Epithelial cell of proximal tubule (primary cell): ENCODE data around the gene COL4A2. TPM values are rescaled to one million over a fixed set of nuclear protein-coding genes. Genes with fewer than 3 reads are reported as not detected.

Source experiments
- DNase-seq: peaks from one replicate; pipeline ENCODE4 v3.0.0-alpha.2; 2011; ENCODE audit warnings: low read depth
- H3K4me3 ChIP-seq: 2 replicates; pipeline ENCODE4 v1.5.1; 2011; ENCODE audit warnings: low read depth, mild to moderate bottlenecking, low read length
- total RNA-seq: library from RNA; depleted of rRNA; stranded (reverse); fragments of >200 nt; gene quantifications from 2 replicates; pipeline ENCODE4 v1.2.3, GENCODE V29; 2015
- TF ChIP-seq, protein P1 (sequence below): conservative IDR thresholded peaks from 2 replicates; pipeline ENCODE4 v1.5.1; 2012; ENCODE audit warnings: low read depth, mild to moderate bottlenecking, low read length

COL4A2 gene
- total RNA-seq, 1 donor from 2014 or later: 728 TPM

GRCh38 chr13:110475117-110475516 lies 168.0 kb downstream of the COL4A2 start:
- H3K4me3 ChIP-seq: no peak overlapping the region
- TF ChIP-seq, protein P1, sequence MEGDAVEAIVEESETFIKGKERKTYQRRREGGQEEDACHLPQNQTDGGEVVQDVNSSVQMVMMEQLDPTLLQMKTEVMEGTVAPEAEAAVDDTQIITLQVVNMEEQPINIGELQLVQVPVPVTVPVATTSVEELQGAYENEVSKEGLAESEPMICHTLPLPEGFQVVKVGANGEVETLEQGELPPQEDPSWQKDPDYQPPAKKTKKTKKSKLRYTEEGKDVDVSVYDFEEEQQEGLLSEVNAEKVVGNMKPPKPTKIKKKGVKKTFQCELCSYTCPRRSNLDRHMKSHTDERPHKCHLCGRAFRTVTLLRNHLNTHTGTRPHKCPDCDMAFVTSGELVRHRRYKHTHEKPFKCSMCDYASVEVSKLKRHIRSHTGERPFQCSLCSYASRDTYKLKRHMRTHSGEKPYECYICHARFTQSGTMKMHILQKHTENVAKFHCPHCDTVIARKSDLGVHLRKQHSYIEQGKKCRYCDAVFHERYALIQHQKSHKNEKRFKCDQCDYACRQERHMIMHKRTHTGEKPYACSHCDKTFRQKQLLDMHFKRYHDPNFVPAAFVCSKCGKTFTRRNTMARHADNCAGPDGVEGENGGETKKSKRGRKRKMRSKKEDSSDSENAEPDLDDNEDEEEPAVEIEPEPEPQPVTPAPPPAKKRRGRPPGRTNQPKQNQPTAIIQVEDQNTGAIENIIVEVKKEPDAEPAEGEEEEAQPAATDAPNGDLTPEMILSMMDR: no peak
- DNase-seq: no peak

DNA sequence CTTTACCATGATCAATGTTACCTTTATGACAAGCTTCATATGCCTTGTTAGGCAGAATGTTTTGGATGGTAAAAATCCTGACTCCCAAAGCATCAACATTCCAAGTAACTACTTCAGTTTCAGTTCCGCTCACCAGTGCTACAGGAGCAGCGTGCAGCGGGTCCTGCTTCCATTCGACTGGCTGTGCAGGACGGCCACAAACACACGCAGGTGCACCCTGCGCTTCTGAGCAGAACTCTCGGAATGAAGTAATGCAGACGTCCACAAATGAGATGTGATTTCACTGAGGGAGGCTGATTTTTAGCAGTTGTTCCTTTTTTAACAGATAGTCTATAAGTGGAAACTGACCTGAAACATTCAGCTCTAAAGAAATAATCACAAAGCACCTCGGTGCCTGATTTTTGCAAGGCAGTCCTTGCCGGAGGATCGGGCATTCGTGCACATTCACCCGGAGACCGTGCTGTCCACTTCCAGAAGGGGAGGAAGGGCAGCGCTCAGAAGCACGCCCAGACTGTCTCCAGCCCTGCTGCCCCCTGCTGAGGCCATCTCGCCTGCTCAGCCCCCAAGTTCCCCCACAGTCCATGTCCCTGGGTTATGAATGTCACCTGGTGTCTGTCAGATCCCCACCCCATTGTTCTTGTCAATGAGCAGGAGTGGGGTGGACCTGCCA lies 168.6 kb downstream of the COL4A2 start:
- DNase-seq: no peak
- no peak overlapping the region for H3K4me3 ChIP-seq
- TF ChIP-seq, protein P1: no peak

GRCh38 chr13:110476220-110476617 lies 169.1 kb downstream of the COL4A2 start:
- no peak for DNase-seq
- TF ChIP-seq, protein P1: no peak
- no peak overlapping the region for H3K4me3 ChIP-seq

DNA sequence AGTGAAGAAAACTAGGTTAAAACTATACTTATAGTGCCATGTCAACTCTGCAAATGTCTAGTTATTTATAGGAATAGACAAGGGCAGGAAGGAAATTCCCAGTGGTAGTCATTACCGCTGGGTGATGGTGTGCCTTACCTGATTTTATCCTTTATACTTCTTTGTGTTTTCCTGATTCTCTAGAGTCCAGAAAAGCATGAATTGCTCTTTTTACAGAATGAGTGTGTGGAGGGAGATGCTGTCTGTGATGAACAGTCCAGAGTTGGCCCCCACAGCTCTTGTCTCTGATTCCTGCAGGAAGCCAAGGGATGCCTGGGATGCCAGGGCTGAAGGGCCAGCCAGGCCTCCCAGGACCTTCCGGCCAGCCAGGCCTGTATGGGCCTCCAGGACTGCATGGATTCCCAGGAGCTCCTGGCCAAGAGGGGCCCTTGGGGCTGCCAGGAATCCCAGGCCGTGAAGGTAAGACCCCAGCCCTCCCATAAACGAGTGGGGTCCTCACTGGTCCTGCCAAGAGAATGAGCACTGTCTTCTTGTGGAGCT lies 170.7 kb downstream of the COL4A2 start:
- TF ChIP-seq, protein P1: no peak
- no peak for DNase-seq

GRCh38 chr13:110478405-110479214 lies 171.5 kb downstream of the COL4A2 start:
- TF ChIP-seq, protein P1: no peak
- no peak for DNase-seq
- no peak overlapping the region for H3K4me3 ChIP-seq

More for the DNA sequence above, 170.7 kb downstream of the COL4A2 start:
- H3K4me3 ChIP-seq: no peak overlapping the region

DNA sequence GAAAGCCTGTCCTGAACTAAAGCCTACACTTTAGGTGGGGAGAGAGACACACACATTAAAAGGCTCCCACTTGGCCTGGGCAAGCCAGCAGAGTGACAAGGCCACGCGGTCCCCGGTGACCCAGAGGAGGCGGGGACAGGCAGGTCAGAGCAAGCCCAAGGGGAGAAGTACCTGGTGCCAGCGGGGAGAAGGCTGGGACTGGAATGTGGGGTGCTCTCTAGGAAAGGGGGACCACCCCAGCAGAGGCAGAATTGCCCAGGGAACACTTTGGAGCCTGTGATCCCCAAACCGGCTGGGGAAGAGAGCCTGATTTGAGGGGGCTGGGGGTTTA lies 172.1 kb downstream of the COL4A2 start:
- TF ChIP-seq, protein P1: no peak
- DNase-seq: no peak
- no peak overlapping the region for H3K4me3 ChIP-seq

GRCh38 chr13:110479648-110480047 lies 172.6 kb downstream of the COL4A2 start:
- TF ChIP-seq, protein P1: no peak
- no peak for DNase-seq

More at GRCh38 chr13:110479648-110480047, 172.6 kb downstream of the COL4A2 start:
- H3K4me3 ChIP-seq: no peak overlapping the region
